Measurements from ENCODE around the gene TBX5.
A peak's percentile ranks its signal among the peaks of the same experiment; 100 is the strongest.
"Not testable (repeated sequence)": the region's sequence is repeated elsewhere in the genome, so short reads cannot be mapped to it uniquely, and the experiment has no call there.

The TBX5 gene

GRCh38 chr12:114360485-114360884 is 45.5 kb downstream of the TBX5 start:
- Histone ChIP-seq H3K4me3 (ENCODE audit: low read length) (no peak overlapping the region), H3K36me3 (ENCODE audit: control insufficient read depth, low read length) (no peaks in the 10 kb centered on the region), H3K79me2 (ENCODE audit: control insufficient read depth, low read length) (no peaks in the 10 kb centered on the region), H3K4me1 (ENCODE audit: control insufficient read depth, low read length) (no peaks in the 10 kb centered on the region), H3K27ac (ENCODE audit: low read depth, low read length) (no peak overlapping the region), H3K27me3 (ENCODE audit: control insufficient read depth, low read length) (no peaks in the 10 kb centered on the region), H3F3A (ENCODE audit: control insufficient read depth, insufficient read depth) (no peaks in the 10 kb centered on the region), H3K4me2 (ENCODE audit: low read length) (no peak overlapping the region), H4K20me1 (ENCODE audit: control insufficient read depth, insufficient read depth, low read depth, low read length) (no peaks in the 10 kb centered on the region), H3K9me2 (replicated peaks; ENCODE audit: control insufficient read depth, low read length) (no peaks in the 10 kb centered on the region), H3K9me3 (ENCODE audit: control insufficient read depth, insufficient read depth, low read length) (no peaks in the 10 kb centered on the region)
- TF ChIP-seq CTCF (IDR thresholded peaks at IDR 0.05; ENCODE audit: low read depth, low read length, poor library complexity, severe bottlenecking) (no peak), EZH2phosphoT487 (IDR thresholded peaks at IDR 0.05; ENCODE audit: borderline replicate concordance, low read length) (no peak)

DNA sequence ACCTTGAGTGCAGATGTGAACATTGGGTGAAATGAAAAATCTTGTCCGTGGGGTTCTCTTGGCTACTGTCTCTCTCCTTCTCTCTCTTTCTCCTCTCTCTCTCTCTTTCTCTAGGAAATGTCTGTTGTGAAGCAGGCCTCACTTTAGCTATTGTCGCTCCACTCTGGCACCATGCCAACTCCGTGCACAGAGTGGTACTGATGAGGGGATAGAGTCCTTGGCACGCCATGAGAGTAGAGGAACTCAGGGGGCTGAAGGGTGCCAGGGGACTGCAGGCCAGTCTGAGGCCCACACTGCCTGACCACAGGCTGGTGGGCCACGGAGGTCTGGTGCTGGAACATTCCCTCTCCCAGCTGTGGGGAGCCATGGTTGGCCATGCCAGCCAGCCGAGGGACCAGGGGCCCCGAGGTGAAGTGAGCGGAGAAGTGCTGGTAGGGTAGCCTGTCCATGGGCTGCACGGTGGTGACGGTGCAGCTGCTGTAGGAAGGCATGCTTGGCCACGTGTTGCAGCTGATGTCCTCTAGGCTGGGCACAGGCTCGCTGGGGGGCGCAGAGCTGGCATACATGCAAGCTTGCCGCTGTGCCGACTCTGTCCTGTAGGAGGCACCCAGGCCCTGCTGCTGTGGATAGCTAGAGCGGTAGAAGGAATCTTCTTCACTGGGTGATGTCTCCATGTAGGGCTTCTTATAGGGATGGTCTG is 50.4 kb downstream of the TBX5 start:
- no peak overlapping the region for H3K4me3 ChIP-seq (ENCODE audit: low read length)
- H3K9me2 ChIP-seq (replicated peaks; ENCODE audit: control insufficient read depth, low read length) = no peaks in the 10 kb centered on the region
- H3K4me1 ChIP-seq (ENCODE audit: control insufficient read depth, low read length) = no peaks in the 10 kb centered on the region
- no peak overlapping the region for H3K27ac ChIP-seq (ENCODE audit: low read depth, low read length)
- no peaks in the 10 kb centered on the region for H3K36me3 ChIP-seq (ENCODE audit: control insufficient read depth, low read length)
- no peaks in the 10 kb centered on the region for H4K20me1 ChIP-seq (ENCODE audit: control insufficient read depth, insufficient read depth, low read depth, low read length)
- no peaks in the 10 kb centered on the region for H3K9me3 ChIP-seq (ENCODE audit: control insufficient read depth, insufficient read depth, low read length)
- H3K4me2 ChIP-seq (ENCODE audit: low read length) = no peak overlapping the region
- no peaks in the 10 kb centered on the region for H3K79me2 ChIP-seq (ENCODE audit: control insufficient read depth, low read length)
- H3F3A ChIP-seq (ENCODE audit: control insufficient read depth, insufficient read depth) = no peaks in the 10 kb centered on the region
- no peaks in the 10 kb centered on the region for H3K27me3 ChIP-seq (ENCODE audit: control insufficient read depth, low read length)
- TF ChIP-seq EZH2phosphoT487 (IDR thresholded peaks at IDR 0.05; ENCODE audit: borderline replicate concordance, low read length) (no peak), CTCF (IDR thresholded peaks at IDR 0.05; ENCODE audit: low read depth, low read length, poor library complexity, severe bottlenecking) (peak; percentile 30)

- H3K79me2 ChIP-seq (ENCODE audit: control insufficient read depth, low read length); H3K36me3 ChIP-seq (ENCODE audit: control insufficient read depth, low read length): not testable (repeated sequence)
Observed at GRCh38 chr12:114349239-114349638, 56.7 kb downstream of the TBX5 start.

GRCh38 chr12:114347861-114348260 is 58.1 kb downstream of the TBX5 start:
- Histone ChIP-seq H3K4me3 (ENCODE audit: low read length) (no peak overlapping the region), H3K4me2 (ENCODE audit: low read length) (no peak overlapping the region), H3K27ac (ENCODE audit: low read depth, low read length) (no peak overlapping the region), H3K9me2 (replicated peaks; ENCODE audit: control insufficient read depth, low read length) (no peaks in the 10 kb centered on the region), H3F3A (ENCODE audit: control insufficient read depth, insufficient read depth) (no peaks in the 10 kb centered on the region), H3K79me2 (ENCODE audit: control insufficient read depth, low read length) (no peaks in the 10 kb centered on the region), H4K20me1 (ENCODE audit: control insufficient read depth, insufficient read depth, low read depth, low read length) (no peaks in the 10 kb centered on the region), H3K9me3 (ENCODE audit: control insufficient read depth, insufficient read depth, low read length) (no peaks in the 10 kb centered on the region), H3K4me1 (ENCODE audit: control insufficient read depth, low read length) (no peaks in the 10 kb centered on the region), H3K27me3 (ENCODE audit: control insufficient read depth, low read length) (no peaks in the 10 kb centered on the region), H3K36me3 (ENCODE audit: control insufficient read depth, low read length) (no peaks in the 10 kb centered on the region)
- TF ChIP-seq EZH2phosphoT487 (IDR thresholded peaks at IDR 0.05; ENCODE audit: borderline replicate concordance, low read length) (no peak), CTCF (IDR thresholded peaks at IDR 0.05; ENCODE audit: low read depth, low read length, poor library complexity, severe bottlenecking) (no peak)

More at GRCh38 chr12:114349239-114349638, 56.7 kb downstream of the TBX5 start:
- H3K4me3 ChIP-seq (ENCODE audit: low read length); H3K27me3 ChIP-seq (ENCODE audit: control insufficient read depth, low read length); H3F3A ChIP-seq (ENCODE audit: control insufficient read depth, insufficient read depth); H3K9me3 ChIP-seq (ENCODE audit: control insufficient read depth, insufficient read depth, low read length); H3K4me1 ChIP-seq (ENCODE audit: control insufficient read depth, low read length); H3K4me2 ChIP-seq (ENCODE audit: low read length); H4K20me1 ChIP-seq (ENCODE audit: control insufficient read depth, insufficient read depth, low read depth, low read length); H3K9me2 ChIP-seq (replicated peaks; ENCODE audit: control insufficient read depth, low read length); H3K27ac ChIP-seq (ENCODE audit: low read depth, low read length): not testable (repeated sequence)

Measured in DOHH2 (cell line).